ENCODE measurements around the gene LPP.

LPP gene

GRCh38 chr3:188827103-188827502, 673.1 kb downstream of the LPP start:
- DNase-seq (ENCODE audit: low read depth in 2 of 2), result no peak

GRCh38 chr3:188827576-188827975, 673.6 kb downstream of the LPP start:
- DNase-seq (ENCODE audit: low read depth in 2 of 2), result no peak

GRCh38 chr3:188829130-188829529, 675.2 kb downstream of the LPP start:
- DNase-seq (ENCODE audit: low read depth in 2 of 2), result no peak

- no peak for DNase-seq (ENCODE audit: low read depth in 2 of 2)
These were observed 675.6 kb downstream of the LPP start for GRCh38 chr3:188829576-188829975.

GRCh38 chr3:188830893-188831292, 676.9 kb downstream of the LPP start:
- DNase-seq (ENCODE audit: low read depth in 2 of 2), result no peak

GRCh38 chr3:188832146-188832545, 678.2 kb downstream of the LPP start:
- no peak for DNase-seq (ENCODE audit: low read depth in 2 of 2)

GRCh38 chr3:188832961-188833721, 679.2 kb downstream of the LPP start:
- DNase-seq (ENCODE audit: low read depth in 2 of 2), result no peak

- no peak for DNase-seq (ENCODE audit: low read depth in 2 of 2)
These were observed 680.4 kb downstream of the LPP start for GRCh38 chr3:188834349-188834748.

- DNase-seq (ENCODE audit: low read depth in 2 of 2), result no peak
These were observed 685.3 kb downstream of the LPP start for GRCh38 chr3:188839187-188839695.

- no peak for DNase-seq (ENCODE audit: low read depth in 2 of 2)
These were observed 686.3 kb downstream of the LPP start for GRCh38 chr3:188840290-188840689.

GRCh38 chr3:188841906-188842305, 687.9 kb downstream of the LPP start:
- DNase-seq (ENCODE audit: low read depth in 2 of 2), result no peak

GRCh38 chr3:188842639-188843038, 688.7 kb downstream of the LPP start:
- no peak for DNase-seq (ENCODE audit: low read depth in 2 of 2)

GRCh38 chr3:188844096-188844495, 690.1 kb downstream of the LPP start:
- DNase-seq (ENCODE audit: low read depth in 2 of 2), result no peak

- DNase-seq (ENCODE audit: low read depth in 2 of 2), result no peak
These were observed 691.6 kb downstream of the LPP start for GRCh38 chr3:188845514-188845913.

- DNase-seq (ENCODE audit: low read depth in 2 of 2), result no peak
These were observed 695.0 kb downstream of the LPP start for GRCh38 chr3:188848947-188849346.

GRCh38 chr3:188853856-188854771, 700.2 kb downstream of the LPP start:
- DNase-seq (ENCODE audit: low read depth in 2 of 2), result no peak

GRCh38 chr3:188854772-188855149, 700.8 kb downstream of the LPP start:
- DNase-seq (ENCODE audit: low read depth in 2 of 2), result no peak

- DNase-seq (ENCODE audit: low read depth in 2 of 2), result no peak
These were observed 701.7 kb downstream of the LPP start for GRCh38 chr3:188855675-188856074.

GRCh38 chr3:188860147-188860546, 706.2 kb downstream of the LPP start:
- DNase-seq (ENCODE audit: low read depth in 2 of 2), result no peak

GRCh38 chr3:188861842-188862744, 708.1 kb downstream of the LPP start:
- no peak for DNase-seq (ENCODE audit: low read depth in 2 of 2)

GRCh38 chr3:188863999-188864406, 710.0 kb downstream of the LPP start:
- no peak for DNase-seq (ENCODE audit: low read depth in 2 of 2)

All from stimulated activated CD4-positive, alpha-beta T cell treated with anti-CD3 and anti-CD28 coated beads, Interleukin-15, amount 100 ng/mL, for 48 hours (primary cell).